ENCODE data around the gene ONECUT1. TPM values are rescaled to one million over a fixed set of nuclear protein-coding genes. Genes with fewer than 3 reads are reported as not detected.

The ONECUT1 gene
- total RNA-seq, 2 donors from 2014 or later = 1.8 to 5.3 TPM

- no peak for DNase-seq
- Histone ChIP-seq H3K27me3 (ENCODE audit: control insufficient read depth, insufficient read depth, low read length, poor library complexity, severe bottlenecking) (no peaks in the 10 kb centered on the region), H3K9me3 (ENCODE audit: control insufficient read depth, low read length) (no peaks in the 10 kb centered on the region), H3K36me3 (ENCODE audit: control insufficient read depth, insufficient read depth, low read length) (no peaks in the 10 kb centered on the region), H3K27ac (ENCODE audit: low read depth, low read length) (no peak overlapping the region), H3K4me1 (ENCODE audit: control insufficient read depth, insufficient read depth, low read length) (no peaks in the 10 kb centered on the region), H3K4me3 (ENCODE audit: low read length) (no peak overlapping the region), H3K9ac (ENCODE audit: extremely low read depth, low read length, poor library complexity, severe bottlenecking) (no peak overlapping the region)
- no peaks in the 10 kb centered on the region for H3K27me3 Mint-ChIP-seq (ENCODE audit: insufficient read depth)
- H3K27ac Mint-ChIP-seq = no peak overlapping the region
- H3K4me1 Mint-ChIP-seq = peaks cover 2% of the 10 kb centered on the region
- H3K9me3 Mint-ChIP-seq = no peaks in the 10 kb centered on the region
- no peak overlapping the region for H3K4me3 Mint-ChIP-seq
- TF ChIP-seq, protein P1, sequence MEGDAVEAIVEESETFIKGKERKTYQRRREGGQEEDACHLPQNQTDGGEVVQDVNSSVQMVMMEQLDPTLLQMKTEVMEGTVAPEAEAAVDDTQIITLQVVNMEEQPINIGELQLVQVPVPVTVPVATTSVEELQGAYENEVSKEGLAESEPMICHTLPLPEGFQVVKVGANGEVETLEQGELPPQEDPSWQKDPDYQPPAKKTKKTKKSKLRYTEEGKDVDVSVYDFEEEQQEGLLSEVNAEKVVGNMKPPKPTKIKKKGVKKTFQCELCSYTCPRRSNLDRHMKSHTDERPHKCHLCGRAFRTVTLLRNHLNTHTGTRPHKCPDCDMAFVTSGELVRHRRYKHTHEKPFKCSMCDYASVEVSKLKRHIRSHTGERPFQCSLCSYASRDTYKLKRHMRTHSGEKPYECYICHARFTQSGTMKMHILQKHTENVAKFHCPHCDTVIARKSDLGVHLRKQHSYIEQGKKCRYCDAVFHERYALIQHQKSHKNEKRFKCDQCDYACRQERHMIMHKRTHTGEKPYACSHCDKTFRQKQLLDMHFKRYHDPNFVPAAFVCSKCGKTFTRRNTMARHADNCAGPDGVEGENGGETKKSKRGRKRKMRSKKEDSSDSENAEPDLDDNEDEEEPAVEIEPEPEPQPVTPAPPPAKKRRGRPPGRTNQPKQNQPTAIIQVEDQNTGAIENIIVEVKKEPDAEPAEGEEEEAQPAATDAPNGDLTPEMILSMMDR (conservative IDR thresholded peaks at IDR 0.05) = no peak
- no peaks in the 10 kb centered on the region for H3K36me3 Mint-ChIP-seq (ENCODE audit: low read depth)
- WGBS, 2 experiments (ENCODE audit: insufficient coverage in 1 of 2, insufficient read length in 1 of 2) = 57 to 68% methylated on average over 1 to 2 of the region's 2 CpGs
Observed at GRCh38 chr15:52716536-52716935, 73.6 kb downstream of the ONECUT1 start.

- Mint-ChIP-seq H3K27ac (no peak overlapping the region), H3K9me3 (no peaks in the 10 kb centered on the region), H3K4me1 (peaks cover 3% of the 10 kb centered on the region), H3K36me3 (ENCODE audit: low read depth) (no peaks in the 10 kb centered on the region), H3K4me3 (no peak overlapping the region), H3K27me3 (ENCODE audit: insufficient read depth) (no peaks in the 10 kb centered on the region)
- Histone ChIP-seq H3K27ac (ENCODE audit: low read depth, low read length) (no peak overlapping the region), H3K9me3 (ENCODE audit: control insufficient read depth, low read length) (no peaks in the 10 kb centered on the region), H3K4me1 (ENCODE audit: control insufficient read depth, insufficient read depth, low read length) (no peaks in the 10 kb centered on the region), H3K36me3 (ENCODE audit: control insufficient read depth, insufficient read depth, low read length) (no peaks in the 10 kb centered on the region), H3K27me3 (ENCODE audit: control insufficient read depth, insufficient read depth, low read length, poor library complexity, severe bottlenecking) (no peaks in the 10 kb centered on the region), H3K9ac (ENCODE audit: extremely low read depth, low read length, poor library complexity, severe bottlenecking) (no peak overlapping the region), H3K4me3 (ENCODE audit: low read length) (no peak overlapping the region)
- TF ChIP-seq, protein P1 (conservative IDR thresholded peaks at IDR 0.05) = no peak
- WGBS, 2 experiments (ENCODE audit: insufficient coverage in 1 of 2, insufficient read length in 1 of 2) = 70 to 71% methylated on average over 2 to 5 of the region's 5 CpGs
- DNase-seq = no peak
Observed at GRCh38 chr15:52715411-52715810, 74.7 kb downstream of the ONECUT1 start.

- Mint-ChIP-seq H3K27me3 (ENCODE audit: insufficient read depth) (no peaks in the 10 kb centered on the region), H3K36me3 (ENCODE audit: low read depth) (no peaks in the 10 kb centered on the region), H3K4me3 (no peak overlapping the region), H3K27ac (no peak overlapping the region), H3K4me1 (peaks cover 7% of the 10 kb centered on the region), H3K9me3 (no peaks in the 10 kb centered on the region)
- Histone ChIP-seq H3K9ac (ENCODE audit: extremely low read depth, low read length, poor library complexity, severe bottlenecking) (no peak overlapping the region), H3K27me3 (ENCODE audit: control insufficient read depth, insufficient read depth, low read length, poor library complexity, severe bottlenecking) (no peaks in the 10 kb centered on the region), H3K4me3 (ENCODE audit: low read length) (no peak overlapping the region), H3K36me3 (ENCODE audit: control insufficient read depth, insufficient read depth, low read length) (no peaks in the 10 kb centered on the region), H3K27ac (ENCODE audit: low read depth, low read length) (no peak overlapping the region), H3K4me1 (ENCODE audit: control insufficient read depth, insufficient read depth, low read length) (no peaks in the 10 kb centered on the region), H3K9me3 (ENCODE audit: control insufficient read depth, low read length) (no peaks in the 10 kb centered on the region)
- no peak for DNase-seq
- TF ChIP-seq, protein P1 (conservative IDR thresholded peaks at IDR 0.05) = no peak
- 94 to 95% methylated on average over 2 to 3 of the region's 3 CpGs for WGBS, 2 experiments (ENCODE audit: insufficient coverage in 1 of 2, insufficient read length in 1 of 2)
Observed at GRCh38 chr15:52714968-52715367, 75.2 kb downstream of the ONECUT1 start.
